ENCODE measurements around the gene SH3PXD2A.

DNA sequence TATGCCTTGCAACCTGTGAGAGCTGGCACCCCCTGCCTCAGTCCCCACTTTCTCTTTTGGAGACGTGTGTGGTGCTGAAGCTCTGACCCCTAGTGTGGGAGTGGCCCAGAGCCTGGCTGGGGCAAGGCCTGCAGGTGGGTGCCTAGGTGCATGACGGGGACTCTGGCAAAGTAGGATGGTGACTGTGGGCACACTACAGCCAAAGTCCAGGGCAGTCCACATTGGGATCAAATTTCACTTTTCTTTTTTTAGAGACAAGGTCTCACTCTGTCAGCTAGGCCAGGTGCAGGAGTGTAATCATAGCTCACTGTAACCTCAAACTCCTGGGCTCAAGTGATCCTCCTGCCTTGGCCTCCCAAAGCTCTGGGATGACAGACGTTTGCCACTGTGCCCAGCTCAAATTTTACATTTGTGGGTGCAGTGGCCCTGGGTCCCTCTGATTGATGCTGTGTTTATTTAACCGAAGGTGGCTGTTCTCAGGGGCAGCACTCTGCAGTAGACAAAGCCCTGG is 309.6 kb downstream of the SH3PXD2A start:
- TF ChIP-seq, protein P1, sequence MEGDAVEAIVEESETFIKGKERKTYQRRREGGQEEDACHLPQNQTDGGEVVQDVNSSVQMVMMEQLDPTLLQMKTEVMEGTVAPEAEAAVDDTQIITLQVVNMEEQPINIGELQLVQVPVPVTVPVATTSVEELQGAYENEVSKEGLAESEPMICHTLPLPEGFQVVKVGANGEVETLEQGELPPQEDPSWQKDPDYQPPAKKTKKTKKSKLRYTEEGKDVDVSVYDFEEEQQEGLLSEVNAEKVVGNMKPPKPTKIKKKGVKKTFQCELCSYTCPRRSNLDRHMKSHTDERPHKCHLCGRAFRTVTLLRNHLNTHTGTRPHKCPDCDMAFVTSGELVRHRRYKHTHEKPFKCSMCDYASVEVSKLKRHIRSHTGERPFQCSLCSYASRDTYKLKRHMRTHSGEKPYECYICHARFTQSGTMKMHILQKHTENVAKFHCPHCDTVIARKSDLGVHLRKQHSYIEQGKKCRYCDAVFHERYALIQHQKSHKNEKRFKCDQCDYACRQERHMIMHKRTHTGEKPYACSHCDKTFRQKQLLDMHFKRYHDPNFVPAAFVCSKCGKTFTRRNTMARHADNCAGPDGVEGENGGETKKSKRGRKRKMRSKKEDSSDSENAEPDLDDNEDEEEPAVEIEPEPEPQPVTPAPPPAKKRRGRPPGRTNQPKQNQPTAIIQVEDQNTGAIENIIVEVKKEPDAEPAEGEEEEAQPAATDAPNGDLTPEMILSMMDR (IDR thresholded peaks at IDR 0.05) = no peak
- TF ChIP-seq POLR2A (IDR thresholded peaks at IDR 0.05) = no peak
